Sigmoid colon (tissue), 7 donors: ENCODE data around the gene SDK1. TPM values are rescaled to one million over a fixed set of nuclear protein-coding genes. Genes with fewer than 3 reads are reported as not detected.

Experiments used
- DNase-seq: peaks from one replicate; pipeline ENCODE4 v3.0.0-alpha.2; 2019
- H3K27ac ChIP-seq, 4 donors: fragments of 200-600 bp; sonication (generic); one replicate each; pipeline ENCODE4 v1.5.1; 2016 to 2019; ENCODE audit warnings: mild to moderate bottlenecking in 1 of 4
- H3K27me3 ChIP-seq, 3 donors: fragments of 200-600 bp; sonication (generic); one replicate each; pipeline ENCODE4 v1.5.1; 2019; ENCODE audit warnings: mild to moderate bottlenecking in 1 of 3
- H3K36me3 ChIP-seq, 4 donors: fragments of 200-600 bp; sonication (generic); one replicate each; pipeline ENCODE4 v1.5.1; 2016 to 2019
- H3K4me1 ChIP-seq, 4 donors: fragments of 200-600 bp; sonication (generic); one replicate each; pipeline ENCODE4 v1.5.1; 2017 to 2019
- H3K4me3 ChIP-seq, 4 donors: fragments of 200-600 bp; sonication (generic); one replicate each; pipeline ENCODE4 v1.5.1; 2017 to 2019; ENCODE audit warnings: mild to moderate bottlenecking in 2 of 4, moderate library complexity in 1 of 4
- H3K9me3 ChIP-seq, 4 donors: fragments of 200-600 bp in 3 of 4; sonication (generic) in 3 of 4; one replicate each; pipeline versions ENCODE4 v1.5.1 to v1.6.1; 2013 to 2019
- CTCF ChIP-seq, 4 experiments: fragments of 450-650 bp in 3 of 4; fragments of 200-600 bp in 1 of 4; IDR thresholded peaks; one replicate each; pipeline ENCODE4 v1.5.1; 2016 to 2019; ENCODE audit warnings: antibody characterized with exemption in 4 of 4, mild to moderate bottlenecking in 3 of 4, moderate library complexity in 2 of 4
- EP300 ChIP-seq, 4 donors: sonication (generic); formaldehyde crosslinking; IDR thresholded peaks; one replicate each; pipeline ENCODE4 v1.6.1; 2017; ENCODE audit warnings: antibody characterized with exemption in 4 of 4
- POLR2A ChIP-seq, 2 donors: fragments of 450-650 bp; IDR thresholded peaks; one replicate each; pipeline ENCODE4 v1.6.1; 2016; ENCODE audit warnings: antibody characterized with exemption in 2 of 2, mild to moderate bottlenecking in 2 of 2, moderate library complexity in 2 of 2
- POLR2AphosphoS5 ChIP-seq, 4 donors: sonication (generic); formaldehyde crosslinking; IDR thresholded peaks; one replicate each; pipeline ENCODE4 v1.6.1; 2017; ENCODE audit warnings: antibody characterized with exemption in 4 of 4
- WGBS, 2 donors: extraction: QIAGEN DNeasy Blood & Tissue Kit; methylation state at CpG; one replicate each; pipeline ENCODE4 v1.1.7; 2013; 5-methylcytosine and 5-hydroxymethylcytosine counted together
- intact Hi-C: fragments of 100-400 bp; cut with DNase I; formaldehyde crosslinking; loops from one replicate; pipeline ENCODE4 v1.15.1; 2023
- polyA plus RNA-seq, 3 donors: library from polyadenylated mRNA; stranded (reverse); fragments of 200-250 nt; gene quantifications; one replicate each; pipeline ENCODE4 v1.2.3, GENCODE V29; 2013
- total RNA-seq, 4 donors: library from RNA; depleted of rRNA; stranded (reverse); fragments of >200 nt; gene quantifications; one replicate each; pipeline ENCODE4 v1.1.0, GENCODE V29; 2016
- donor health status: healthy with polysubstance abuse.
- donor health status: Bipolar disorder and iron deficiency.
- donor health status: healthy.

Gene SDK1
- total and polyA plus RNA-seq, 7 donors: under 0.01 to 23.0 (median 10.0) TPM; not detected in 1

- Histone ChIP-seq H3K4me3 (no peak overlapping the region), H3K4me1 (no peaks in the 10 kb centered on the region), H3K27ac (no peak overlapping the region), H3K9me3 (no peaks in the 10 kb centered on the region), H3K27me3 (no peaks in the 10 kb centered on the region), H3K36me3 (peaks cover 0 to 9% (median 0%) of the 10 kb centered on the region in 4 donors)
- TF ChIP-seq EP300 (IDR thresholded peaks at IDR 0.05): no peak
- no peak for TF ChIP-seq CTCF (IDR thresholded peaks at IDR 0.05)
- no peak for TF ChIP-seq POLR2A (IDR thresholded peaks at IDR 0.05)
- DNase-seq: no peak
- intact Hi-C loops: no loop called here
- WGBS, 2 donors: 91% methylated on average over 11 of the region's 11 CpGs
Observed at GRCh38 chr7:3956949-3957348, 655.9 kb downstream of the SDK1 start.

- intact Hi-C loops: no loop called here
- Histone ChIP-seq H3K9me3 (no peaks in the 10 kb centered on the region), H3K4me1 (no peaks in the 10 kb centered on the region), H3K4me3 (no peak overlapping the region), H3K27ac (no peak overlapping the region), H3K27me3 (no peaks in the 10 kb centered on the region), H3K36me3 (peaks cover 0 to 8% (median 0%) of the 10 kb centered on the region in 4 donors)
- WGBS, 2 donors: 76 to 89% methylated on average over 8 of the region's 8 CpGs
- no peak for TF ChIP-seq CTCF (IDR thresholded peaks at IDR 0.05)
- TF ChIP-seq EP300 (IDR thresholded peaks at IDR 0.05): no peak
- TF ChIP-seq POLR2AphosphoS5 (IDR thresholded peaks at IDR 0.05): no peak
- no peak for TF ChIP-seq POLR2A (IDR thresholded peaks at IDR 0.05)
- no peak for DNase-seq
Observed at GRCh38 chr7:3957472-3958108, 656.5 kb downstream of the SDK1 start.

GRCh38 chr7:3958109-3958483 is 657.0 kb downstream of the SDK1 start:
- DNase-seq: no peak
- 94% methylated on average over 5 of the region's 5 CpGs for WGBS, 2 donors
- TF ChIP-seq EP300 (IDR thresholded peaks at IDR 0.05): no peak
- TF ChIP-seq POLR2AphosphoS5 (IDR thresholded peaks at IDR 0.05): no peak
- no peak for TF ChIP-seq CTCF (IDR thresholded peaks at IDR 0.05)
- TF ChIP-seq POLR2A (IDR thresholded peaks at IDR 0.05): no peak
- Histone ChIP-seq H3K27me3 (no peaks in the 10 kb centered on the region), H3K4me1 (no peaks in the 10 kb centered on the region), H3K36me3 (peaks cover 0 to 11% (median 0%) of the 10 kb centered on the region in 4 donors), H3K9me3 (no peaks in the 10 kb centered on the region), H3K4me3 (no peak overlapping the region), H3K27ac (no peak overlapping the region)
- intact Hi-C loops: no loop called here

- intact Hi-C loops: no loop called here
Observed at GRCh38 chr7:3959364-3959763, 658.3 kb downstream of the SDK1 start.

More at GRCh38 chr7:3959364-3959763, 658.3 kb downstream of the SDK1 start:
- WGBS, 2 donors: 93 to 97% methylated on average over 6 of the region's 6 CpGs
- H3K4me3 ChIP-seq: no peak overlapping the region
- H3K27me3 ChIP-seq: no peaks in the 10 kb centered on the region
- H3K36me3 ChIP-seq: peaks cover 0 to 16% (median 0%) of the 10 kb centered on the region in 4 donors
- no peak for TF ChIP-seq EP300 (IDR thresholded peaks at IDR 0.05)
- no peak for TF ChIP-seq CTCF (IDR thresholded peaks at IDR 0.05)
- TF ChIP-seq POLR2A (IDR thresholded peaks at IDR 0.05): no peak
- no peaks in the 10 kb centered on the region for H3K9me3 ChIP-seq
- no peaks in the 10 kb centered on the region for H3K4me1 ChIP-seq
- no peak overlapping the region for H3K27ac ChIP-seq
- no peak for DNase-seq
